Measurements from ENCODE around the gene PTPRN2.
A peak's percentile ranks its signal among the peaks of the same experiment; 100 is the strongest.

Gene PTPRN2

DNA sequence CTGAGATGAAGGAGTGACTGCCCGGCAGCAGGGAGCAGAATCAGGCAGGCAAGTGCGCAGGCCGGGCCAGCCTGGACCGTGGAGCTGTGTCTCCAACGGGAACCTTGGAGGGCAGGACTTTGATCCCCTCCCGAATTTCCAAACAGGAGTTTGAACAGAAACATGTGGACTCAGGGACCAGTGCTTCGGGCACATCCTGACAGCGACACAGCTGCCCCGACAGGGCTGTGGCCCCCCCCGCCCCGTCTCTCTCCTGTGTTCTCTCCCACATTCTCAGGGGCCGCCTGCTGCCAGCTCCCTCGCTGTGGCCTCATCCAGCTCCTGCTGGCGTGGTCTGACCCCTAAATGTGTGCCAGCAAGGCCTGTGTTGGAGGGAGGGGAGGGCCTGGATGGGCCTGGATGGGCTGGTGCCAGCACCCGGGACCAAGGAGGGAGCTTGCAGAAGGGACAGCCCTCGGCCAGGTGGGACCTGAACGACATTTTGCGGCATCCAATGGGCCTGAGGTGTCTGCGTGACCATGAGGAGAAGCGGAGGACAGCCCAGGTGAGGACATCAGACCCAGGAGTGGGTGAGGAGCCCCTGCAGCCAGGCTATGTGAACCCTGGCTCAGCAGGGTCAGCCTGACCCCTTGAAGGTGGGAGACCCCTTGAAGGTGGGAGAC, 1027.9 kb downstream of the PTPRN2 start:
- H3K27me3 Mint-ChIP-seq = no peaks in the 10 kb centered on the region
- no peaks in the 10 kb centered on the region for H3K4me1 Mint-ChIP-seq (ENCODE audit: low read depth)
- no peak overlapping the region for H3K27ac Mint-ChIP-seq
- H3K9me3 Mint-ChIP-seq = no peaks in the 10 kb centered on the region
- H3K36me3 Mint-ChIP-seq (ENCODE audit: low read depth) = no peaks in the 10 kb centered on the region
- H3K4me3 Mint-ChIP-seq = no peak overlapping the region

DNA sequence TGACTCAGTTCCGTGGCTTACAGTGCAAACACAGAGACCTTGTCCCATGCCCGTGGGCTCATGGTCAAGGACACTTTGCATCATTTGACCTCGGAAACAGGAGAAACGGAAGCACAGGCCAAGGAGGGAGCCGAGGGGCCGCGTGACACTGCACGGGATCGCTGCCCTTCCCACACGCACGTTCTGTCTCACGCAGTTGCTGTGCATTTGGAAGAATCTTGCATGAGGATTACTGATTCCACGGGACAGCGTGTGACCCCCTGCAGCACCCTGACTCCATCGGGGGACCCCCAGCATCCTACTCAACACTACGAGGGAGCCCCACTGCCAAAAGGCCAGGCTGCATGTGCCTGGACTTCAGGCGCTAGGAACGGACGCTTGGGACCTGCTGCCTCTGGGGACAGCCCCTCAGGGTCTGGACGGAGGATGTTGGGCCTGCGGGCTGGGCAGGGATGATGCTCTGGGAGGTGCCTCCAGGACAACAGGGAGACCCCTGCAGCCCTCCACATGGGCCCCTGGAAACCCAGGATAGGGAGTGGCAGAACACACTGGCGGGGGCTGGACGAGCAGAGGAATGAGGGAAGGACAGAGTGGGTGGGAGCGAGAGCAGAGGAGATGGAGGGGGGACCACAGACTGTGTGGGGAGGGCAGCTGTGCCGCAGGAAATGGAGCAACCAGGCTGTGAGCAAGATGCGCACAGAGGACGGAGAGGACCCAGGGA, 1028.6 kb downstream of the PTPRN2 start:
- H3K9me3 Mint-ChIP-seq = no peaks in the 10 kb centered on the region
- no peaks in the 10 kb centered on the region for H3K4me1 Mint-ChIP-seq (ENCODE audit: low read depth)
- no peaks in the 10 kb centered on the region for H3K27me3 Mint-ChIP-seq
- no peak overlapping the region for H3K4me3 Mint-ChIP-seq
- H3K36me3 Mint-ChIP-seq (ENCODE audit: low read depth) = no peaks in the 10 kb centered on the region
- H3K27ac Mint-ChIP-seq = no peak overlapping the region

DNA sequence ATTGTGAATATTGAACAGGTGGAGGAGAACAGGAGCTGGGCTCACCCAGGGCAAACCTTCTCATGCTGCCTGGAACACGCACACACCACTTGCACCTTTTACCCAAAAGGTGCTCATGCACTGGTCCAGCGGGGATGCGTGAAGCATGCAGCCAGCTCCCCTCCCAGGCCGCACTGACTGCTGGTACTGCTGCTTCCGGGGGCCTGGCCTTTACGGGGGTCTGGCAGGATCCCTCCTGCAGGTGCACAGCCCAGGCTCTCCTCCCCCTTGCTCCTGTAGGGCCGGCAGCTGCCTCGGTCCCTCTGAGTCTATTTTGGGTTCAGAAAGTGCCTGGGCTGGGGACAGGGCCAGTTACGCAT, 1029.1 kb downstream of the PTPRN2 start:
- Mint-ChIP-seq H3K27ac (no peak overlapping the region), H3K4me1 (ENCODE audit: low read depth) (no peaks in the 10 kb centered on the region), H3K27me3 (no peaks in the 10 kb centered on the region), H3K9me3 (no peaks in the 10 kb centered on the region), H3K36me3 (ENCODE audit: low read depth) (no peaks in the 10 kb centered on the region), H3K4me3 (no peak overlapping the region)

DNA sequence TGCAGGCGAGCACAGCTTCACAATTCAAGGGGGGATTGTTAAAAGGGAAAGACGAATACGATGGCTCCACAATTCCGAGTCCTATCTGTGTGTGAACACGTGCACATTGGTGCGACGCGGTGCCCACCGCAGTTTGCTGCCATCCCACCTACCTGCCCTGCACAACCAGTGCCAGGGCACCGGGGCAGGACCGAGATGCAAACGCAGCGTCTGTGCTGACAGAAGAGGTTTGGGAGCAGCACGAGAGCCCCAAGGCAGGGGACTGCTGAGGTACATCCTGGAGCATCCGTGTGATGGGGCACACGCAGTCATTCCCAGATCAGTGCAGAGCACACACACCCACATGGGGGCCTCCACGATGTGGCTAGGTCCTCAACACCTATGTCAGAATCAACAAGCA, 1029.6 kb downstream of the PTPRN2 start:
- Mint-ChIP-seq H3K27me3 (no peaks in the 10 kb centered on the region), H3K9me3 (no peaks in the 10 kb centered on the region), H3K27ac (no peak overlapping the region), H3K36me3 (ENCODE audit: low read depth) (no peaks in the 10 kb centered on the region), H3K4me3 (no peak overlapping the region), H3K4me1 (ENCODE audit: low read depth) (no peaks in the 10 kb centered on the region)

DNA sequence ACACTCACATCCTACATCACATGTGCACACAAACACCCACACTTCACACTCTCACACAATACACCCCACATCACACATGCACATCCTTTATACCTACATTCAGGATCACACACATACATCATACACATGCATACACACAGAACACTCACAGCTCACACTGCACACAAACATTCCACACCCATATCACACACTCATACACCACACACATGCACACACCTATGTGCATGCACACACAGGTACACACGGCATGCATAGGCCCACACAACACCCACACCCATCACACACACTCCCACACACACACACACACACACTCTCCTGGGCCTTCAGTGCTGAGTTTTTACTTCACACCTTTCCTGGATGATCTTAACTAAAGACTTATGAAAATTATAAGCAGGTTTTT, 1030.4 kb downstream of the PTPRN2 start:
- H3K27ac Mint-ChIP-seq = no peak overlapping the region
- no peaks in the 10 kb centered on the region for H3K4me1 Mint-ChIP-seq (ENCODE audit: low read depth)
- no peak overlapping the region for H3K4me3 Mint-ChIP-seq
- no peaks in the 10 kb centered on the region for H3K27me3 Mint-ChIP-seq
- H3K36me3 Mint-ChIP-seq (ENCODE audit: low read depth) = no peaks in the 10 kb centered on the region
- no peaks in the 10 kb centered on the region for H3K9me3 Mint-ChIP-seq

DNA sequence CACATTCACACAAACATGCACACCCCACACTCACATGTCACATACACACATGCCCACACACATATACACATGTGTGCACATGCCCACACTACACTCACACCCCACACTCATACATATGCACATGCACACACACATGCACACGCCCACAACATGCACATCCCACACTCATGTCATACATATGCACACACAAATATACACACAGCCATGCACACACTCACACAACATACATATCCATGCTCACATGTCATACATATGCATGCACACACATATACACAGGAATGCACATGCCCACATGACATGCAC, 1031.0 kb downstream of the PTPRN2 start:
- H3K9me3 Mint-ChIP-seq = no peaks in the 10 kb centered on the region
- no peak overlapping the region for H3K4me3 Mint-ChIP-seq
- no peaks in the 10 kb centered on the region for H3K4me1 Mint-ChIP-seq (ENCODE audit: low read depth)
- no peaks in the 10 kb centered on the region for H3K36me3 Mint-ChIP-seq (ENCODE audit: low read depth)
- H3K27ac Mint-ChIP-seq = no peak overlapping the region
- H3K27me3 Mint-ChIP-seq = no peaks in the 10 kb centered on the region

DNA sequence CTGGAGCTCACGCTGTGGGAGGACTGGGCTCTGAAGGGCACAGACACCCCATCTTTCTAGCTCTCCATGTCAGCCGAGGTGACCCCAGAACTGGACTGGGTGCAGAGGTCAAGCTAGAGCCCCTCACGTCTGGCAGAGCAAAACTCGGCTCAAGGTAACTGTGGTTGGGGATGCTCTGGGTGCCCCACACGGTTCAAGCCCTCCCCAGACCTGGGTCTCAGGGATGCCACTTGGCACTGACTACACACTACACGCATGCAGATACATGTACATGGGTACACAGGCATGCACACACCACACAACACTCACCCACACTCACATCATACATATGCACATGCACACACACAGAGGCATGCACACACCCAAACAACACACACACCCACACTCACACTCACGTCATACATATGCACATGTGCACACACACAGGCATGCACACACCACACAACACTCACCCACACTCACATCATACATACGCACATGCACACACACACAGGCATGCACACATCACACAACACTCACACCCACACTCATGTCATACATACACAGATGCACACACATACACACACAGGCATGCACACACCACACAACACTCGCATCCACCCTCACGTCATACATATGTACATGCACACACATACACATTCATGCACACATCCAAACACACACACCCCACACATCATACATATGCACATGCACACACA, 1031.5 kb downstream of the PTPRN2 start:
- H3K27ac Mint-ChIP-seq = no peak overlapping the region
- H3K36me3 Mint-ChIP-seq (ENCODE audit: low read depth) = no peaks in the 10 kb centered on the region
- no peaks in the 10 kb centered on the region for H3K9me3 Mint-ChIP-seq
- H3K4me3 Mint-ChIP-seq = no peak overlapping the region
- no peaks in the 10 kb centered on the region for H3K4me1 Mint-ChIP-seq (ENCODE audit: low read depth)
- H3K27me3 Mint-ChIP-seq = no peaks in the 10 kb centered on the region

DNA sequence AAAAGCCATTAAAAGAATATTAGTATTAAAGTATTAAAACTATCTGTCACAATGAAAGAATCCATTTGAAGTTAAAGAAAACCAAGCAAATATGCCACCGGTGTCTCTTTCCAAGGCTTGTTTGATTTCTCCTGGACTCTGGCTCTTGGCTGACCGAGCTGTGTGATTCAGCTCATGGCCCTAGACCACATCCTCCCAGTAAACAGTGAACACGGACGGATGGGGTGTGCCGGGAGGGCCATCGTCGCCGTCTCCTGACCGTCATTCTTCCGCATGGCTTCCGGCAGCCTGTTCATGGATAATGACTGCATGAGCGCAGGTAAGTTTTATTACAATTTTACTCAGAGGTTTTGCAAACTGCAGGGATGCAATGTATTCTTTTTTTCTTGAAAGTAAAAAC, 1032.3 kb downstream of the PTPRN2 start:
- Mint-ChIP-seq H3K36me3 (ENCODE audit: low read depth) (no peaks in the 10 kb centered on the region), H3K4me3 (no peak overlapping the region), H3K4me1 (ENCODE audit: low read depth) (no peaks in the 10 kb centered on the region), H3K27ac (no peak overlapping the region), H3K27me3 (no peaks in the 10 kb centered on the region), H3K9me3 (no peaks in the 10 kb centered on the region)

DNA sequence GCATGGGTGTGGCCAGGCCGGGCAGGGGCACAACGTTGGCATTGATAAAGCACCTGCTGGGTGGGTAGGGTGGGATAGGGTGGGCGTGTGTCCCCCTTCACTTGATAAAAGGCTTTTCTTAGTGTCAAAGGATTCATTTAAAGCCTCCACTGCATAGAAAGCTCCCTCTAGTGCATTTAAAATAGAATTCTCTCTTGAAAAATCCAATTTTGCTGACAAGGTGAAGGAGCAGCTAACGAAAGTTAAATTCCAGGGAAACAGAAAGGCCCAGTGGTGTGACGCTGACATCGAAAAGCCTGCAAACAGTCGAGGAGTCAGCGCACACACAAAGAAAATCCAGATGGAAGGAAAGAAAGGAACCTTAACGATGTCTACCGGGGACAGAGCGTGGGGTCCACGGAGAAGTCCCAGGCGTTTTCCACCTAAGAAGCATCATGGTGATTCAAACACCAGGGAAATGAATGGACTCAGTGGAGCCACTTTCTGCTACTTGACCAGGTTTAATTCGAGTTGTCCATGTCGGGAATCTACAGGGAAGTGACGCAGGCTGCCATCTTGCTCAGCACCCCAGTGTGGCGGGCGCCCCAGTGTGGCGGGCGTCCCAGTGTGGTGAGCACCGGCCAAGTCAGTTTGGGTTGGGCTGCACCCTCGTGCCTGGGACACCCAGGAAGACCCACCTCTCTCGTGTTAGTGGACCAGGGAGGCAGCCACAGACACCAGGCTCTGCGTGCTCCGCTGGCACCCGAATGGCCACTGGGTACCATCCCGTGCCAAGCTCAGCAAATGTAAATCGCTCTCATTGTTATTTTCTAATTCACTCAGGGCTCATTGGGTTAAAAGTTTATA, 1033.0 kb downstream of the PTPRN2 start:
- no peaks in the 10 kb centered on the region for H3K4me1 Mint-ChIP-seq (ENCODE audit: low read depth)
- no peaks in the 10 kb centered on the region for H3K36me3 Mint-ChIP-seq (ENCODE audit: low read depth)
- H3K4me3 Mint-ChIP-seq = no peak overlapping the region
- no peaks in the 10 kb centered on the region for H3K27me3 Mint-ChIP-seq
- no peaks in the 10 kb centered on the region for H3K9me3 Mint-ChIP-seq
- H3K27ac Mint-ChIP-seq = no peak overlapping the region

DNA sequence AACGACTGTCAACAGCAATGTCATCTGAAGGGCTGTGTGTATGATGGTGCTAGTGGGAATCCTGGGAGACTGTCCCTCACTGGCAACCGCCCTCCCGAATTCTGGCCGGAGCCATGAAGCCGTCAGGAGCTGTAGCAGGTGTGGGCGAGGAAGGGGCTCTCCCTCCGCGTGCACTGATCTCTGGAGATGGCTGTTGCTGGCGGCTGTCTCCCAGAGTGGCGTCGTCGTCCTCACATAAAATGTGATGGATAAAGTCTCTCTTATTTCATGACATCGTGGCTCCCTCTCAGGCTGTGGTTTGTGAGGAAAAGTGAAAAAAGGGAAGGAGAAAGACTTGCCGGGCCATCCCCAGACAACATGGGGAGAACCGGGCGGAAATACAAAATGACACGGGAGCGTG, 1034.4 kb downstream of the PTPRN2 start:
- no peaks in the 10 kb centered on the region for H3K36me3 Mint-ChIP-seq (ENCODE audit: low read depth)
- no peaks in the 10 kb centered on the region for H3K9me3 Mint-ChIP-seq
- H3K27me3 Mint-ChIP-seq = no peaks in the 10 kb centered on the region
- H3K4me3 Mint-ChIP-seq = no peak overlapping the region
- H3K4me1 Mint-ChIP-seq (ENCODE audit: low read depth) = no peaks in the 10 kb centered on the region
- H3K27ac Mint-ChIP-seq = no peak overlapping the region

DNA sequence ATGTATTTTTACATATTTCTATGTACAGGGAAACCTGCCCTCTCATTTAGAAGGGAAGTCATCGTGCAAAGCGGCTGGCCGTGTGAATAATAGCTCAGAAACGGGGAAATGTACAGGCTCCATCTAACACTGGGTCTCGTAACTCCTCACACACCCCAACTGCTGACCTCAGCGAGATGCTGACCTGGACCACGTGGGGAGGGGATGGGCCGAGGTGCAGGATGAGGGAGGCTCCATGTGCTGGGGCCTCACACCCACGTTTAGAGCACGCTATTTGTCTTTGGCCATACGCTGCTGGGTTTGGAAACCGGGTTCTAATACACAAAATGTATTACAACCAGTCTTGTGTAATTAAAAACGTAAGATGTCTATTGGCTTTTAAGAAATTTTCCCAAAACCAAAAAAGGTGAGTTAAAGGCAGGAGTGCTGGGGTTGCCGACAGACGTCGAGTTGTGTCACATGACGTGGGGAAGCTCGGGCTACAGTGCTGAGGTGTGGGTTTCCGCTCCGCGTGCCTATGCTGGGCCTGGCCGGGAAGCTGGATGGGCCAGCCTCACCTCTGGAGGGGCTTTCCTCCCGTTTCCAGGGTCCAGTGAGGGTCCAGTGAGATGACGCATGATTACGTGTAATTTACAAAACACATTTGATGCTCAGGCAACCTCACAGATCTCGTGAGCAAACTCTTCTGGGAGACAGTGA, 1035.2 kb downstream of the PTPRN2 start:
- H3K27me3 Mint-ChIP-seq = no peaks in the 10 kb centered on the region

DNA sequence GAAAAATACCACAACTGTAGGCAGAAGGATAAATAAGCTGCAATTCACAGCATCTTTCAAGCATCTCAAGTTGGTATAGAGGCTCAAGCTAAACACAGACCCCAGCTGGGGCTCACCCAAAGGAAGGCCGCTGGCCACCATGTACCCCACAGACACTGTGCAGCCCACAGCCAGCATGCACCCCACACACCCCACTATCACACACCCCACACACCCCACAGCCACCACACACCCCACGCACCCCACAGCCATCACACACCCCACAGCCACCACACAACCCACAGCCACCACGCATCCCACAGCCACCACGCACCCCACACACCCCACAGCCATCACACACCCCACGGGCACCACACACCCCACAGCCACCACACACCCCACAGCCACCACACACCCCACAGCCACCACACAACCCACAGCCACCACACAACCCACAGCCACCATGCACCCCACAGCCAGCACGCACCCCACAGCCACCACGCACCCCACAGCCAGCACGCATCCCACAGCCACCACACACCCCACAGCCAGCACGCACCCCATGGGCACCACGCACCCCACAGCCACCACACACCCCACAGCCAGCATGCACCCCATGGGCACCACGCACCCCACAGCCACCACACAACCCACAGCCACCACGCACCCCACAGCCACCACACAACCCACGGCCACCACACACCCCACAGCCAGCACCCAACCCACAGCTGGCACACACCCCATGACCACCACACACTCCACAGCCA, 1036.1 kb downstream of the PTPRN2 start:
- H3K36me3 Mint-ChIP-seq (ENCODE audit: low read depth) = no peaks in the 10 kb centered on the region
- no peaks in the 10 kb centered on the region for H3K4me1 Mint-ChIP-seq (ENCODE audit: low read depth)
- H3K27ac Mint-ChIP-seq = peak overlapping the region; percentile 43
- no peaks in the 10 kb centered on the region for H3K27me3 Mint-ChIP-seq
- no peaks in the 10 kb centered on the region for H3K9me3 Mint-ChIP-seq
- H3K4me3 Mint-ChIP-seq = no peak overlapping the region

More for the DNA sequence above, 1035.2 kb downstream of the PTPRN2 start:
- no peaks in the 10 kb centered on the region for H3K9me3 Mint-ChIP-seq
- no peaks in the 10 kb centered on the region for H3K4me1 Mint-ChIP-seq (ENCODE audit: low read depth)
- H3K4me3 Mint-ChIP-seq = no peak overlapping the region
- no peaks in the 10 kb centered on the region for H3K36me3 Mint-ChIP-seq (ENCODE audit: low read depth)
- H3K27ac Mint-ChIP-seq = no peak overlapping the region

DNA sequence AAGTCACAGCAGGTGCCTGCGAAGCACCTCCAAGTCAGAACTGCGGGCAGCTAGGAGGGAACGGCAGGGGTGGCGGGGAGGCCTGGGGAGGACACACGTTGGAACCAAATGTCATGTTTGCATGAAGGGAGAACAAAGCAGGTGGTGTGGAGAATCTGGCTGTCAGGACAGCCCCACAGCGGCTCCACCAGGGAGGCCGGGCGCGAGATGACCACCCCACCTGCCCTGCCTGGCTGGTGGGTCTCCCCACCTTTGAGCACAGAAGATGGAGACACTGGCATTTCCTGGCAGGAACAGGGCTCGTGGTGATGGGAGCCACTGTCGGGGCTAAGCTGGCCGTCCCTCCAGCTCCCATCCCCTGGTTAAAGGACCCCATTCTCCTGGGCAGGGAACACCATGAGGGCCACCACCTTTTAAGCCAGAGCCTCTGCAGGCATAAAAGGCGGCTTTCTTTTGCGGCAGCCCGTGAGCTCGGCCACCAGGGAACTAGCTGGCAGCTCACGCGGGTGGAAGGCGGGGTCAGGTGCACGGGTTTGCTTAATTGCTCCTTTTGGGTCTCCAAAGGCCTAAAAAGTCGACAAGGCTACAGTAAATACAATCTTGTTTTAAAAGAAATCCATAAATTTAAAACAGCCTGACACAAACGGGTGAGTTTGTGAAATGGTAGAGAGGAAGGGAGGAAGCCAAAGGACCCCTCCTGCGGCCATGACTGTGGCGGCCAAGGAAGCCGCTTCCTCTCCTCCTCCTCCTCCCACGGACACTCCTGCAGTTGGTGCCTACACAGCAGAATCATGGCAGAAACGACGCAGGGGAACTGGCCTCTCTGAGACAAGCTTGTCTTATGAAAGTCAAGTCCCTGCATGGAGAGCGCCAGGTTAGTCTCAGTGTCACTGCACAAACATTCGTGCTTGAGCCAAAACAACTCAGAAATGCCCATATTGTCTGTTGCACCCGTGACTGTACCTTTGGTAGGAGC, 1037.0 kb downstream of the PTPRN2 start:
- Mint-ChIP-seq H3K27me3 (no peaks in the 10 kb centered on the region), H3K36me3 (ENCODE audit: low read depth) (no peaks in the 10 kb centered on the region), H3K27ac (no peak overlapping the region), H3K4me3 (no peak overlapping the region), H3K4me1 (ENCODE audit: low read depth) (no peaks in the 10 kb centered on the region), H3K9me3 (no peaks in the 10 kb centered on the region)
